GM21576 (cell line): Measurements from ENCODE around the gene TNPO1.

Experiments
- ATAC-seq: cut with Tn5 transposase; IDR thresholded peaks from one replicate; pipeline ENCODE4 v1.9.1; 2021; ENCODE audit warnings: mild to moderate bottlenecking, moderate library complexity; ENCODE audit not compliant: unreplicated experiment

Gene TNPO1

DNA sequence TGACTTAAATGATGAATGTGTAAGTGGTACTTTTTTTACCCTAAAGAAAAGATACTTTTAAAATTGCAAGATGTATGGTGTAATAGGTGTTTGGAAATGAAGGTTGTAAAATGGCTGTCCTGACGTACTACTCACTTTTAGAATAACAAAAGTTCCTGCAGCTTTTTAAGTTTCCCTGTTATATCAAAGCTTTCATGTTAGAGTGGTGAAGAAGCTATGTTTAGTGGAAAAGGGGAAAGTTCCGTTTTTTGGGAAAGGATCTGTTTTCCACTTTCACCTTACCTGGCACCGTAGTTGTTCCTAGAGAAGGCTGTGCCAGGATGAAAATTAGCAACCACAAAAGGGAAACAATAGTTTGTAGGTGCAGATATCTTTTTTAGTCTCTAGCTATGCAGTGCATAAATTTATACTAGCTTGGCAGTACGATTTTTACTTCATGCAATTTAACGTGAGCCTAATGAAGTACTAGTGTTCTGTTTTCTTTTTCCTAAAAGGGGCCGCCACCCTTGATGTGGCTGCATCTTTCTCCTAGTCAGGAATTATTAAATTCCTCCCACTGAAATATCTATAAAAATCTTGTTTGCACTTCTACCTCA is 1.3 kb downstream of the TNPO1 start:
- no peak for ATAC-seq

DNA sequence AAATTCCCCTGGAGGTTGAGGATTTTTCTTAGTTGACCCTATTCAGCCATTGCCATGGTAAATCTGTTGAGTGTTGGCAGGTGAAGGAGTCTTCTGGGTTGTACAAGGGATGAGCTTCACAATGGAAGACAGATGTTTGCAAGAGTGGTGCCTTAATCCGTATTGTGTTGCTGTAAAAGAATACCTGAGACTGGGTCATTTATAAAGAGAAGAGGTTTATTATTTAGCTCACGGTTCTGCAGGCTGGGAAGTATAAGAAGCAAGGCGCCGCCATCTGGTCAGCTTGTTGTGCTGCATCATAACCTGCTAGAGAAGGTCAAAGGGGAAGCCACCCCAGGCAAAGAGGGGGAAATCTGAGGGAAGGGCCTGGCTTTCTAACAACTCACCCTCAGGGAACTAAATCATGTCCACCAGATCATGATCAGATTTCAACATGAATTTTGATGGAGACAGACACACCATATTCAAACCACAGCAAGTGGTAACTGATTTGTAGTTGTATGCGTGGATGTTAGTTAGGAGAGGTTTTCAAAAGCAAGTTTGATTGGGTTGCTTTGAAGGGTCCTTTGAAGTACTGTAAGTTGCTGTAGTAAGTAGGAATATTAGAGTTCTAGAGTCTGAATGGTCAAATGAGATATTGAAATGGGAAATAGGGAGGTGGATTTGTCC is 2.5 kb downstream of the TNPO1 start:
- ATAC-seq: peak; percentile 28

DNA sequence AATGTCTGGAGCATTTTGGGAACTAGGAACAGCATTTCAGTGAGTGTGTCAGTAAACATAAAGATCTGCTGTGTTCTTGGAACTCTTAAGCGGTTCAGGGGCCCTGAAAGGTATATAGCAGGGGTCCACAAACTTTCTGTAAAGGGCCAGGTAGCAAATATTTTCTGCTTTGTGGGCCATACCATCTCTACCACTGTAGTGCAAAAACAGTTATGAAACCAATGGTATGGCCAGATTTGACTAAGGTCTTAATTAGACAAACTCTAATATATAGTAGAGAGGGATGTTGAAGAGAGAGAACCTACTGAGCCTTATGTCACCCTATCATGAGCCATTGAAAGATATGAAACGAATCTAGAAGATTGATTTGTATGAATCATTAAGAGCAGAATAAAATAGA is 5.3 kb downstream of the TNPO1 start:
- ATAC-seq: no peak

DNA sequence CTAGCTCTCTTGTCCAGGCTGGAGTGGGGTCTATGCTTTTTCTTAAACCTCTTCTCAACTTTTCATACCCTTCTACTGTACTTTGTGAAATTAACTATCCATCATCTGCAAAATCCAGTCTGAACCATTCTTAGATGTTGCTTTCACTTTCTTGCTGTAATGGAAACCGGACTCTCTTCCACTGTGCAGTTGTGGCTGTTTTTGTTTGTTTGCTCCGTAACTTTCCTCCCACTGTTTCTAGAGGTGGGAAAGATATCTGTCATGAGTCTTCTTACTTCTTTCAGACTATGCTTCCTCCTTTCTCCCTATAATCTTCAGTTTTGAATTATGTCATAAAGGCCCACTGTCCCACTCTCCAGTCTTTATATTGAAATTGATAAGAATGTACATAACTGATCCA is 6.5 kb downstream of the TNPO1 start:
- ATAC-seq: no peak

DNA sequence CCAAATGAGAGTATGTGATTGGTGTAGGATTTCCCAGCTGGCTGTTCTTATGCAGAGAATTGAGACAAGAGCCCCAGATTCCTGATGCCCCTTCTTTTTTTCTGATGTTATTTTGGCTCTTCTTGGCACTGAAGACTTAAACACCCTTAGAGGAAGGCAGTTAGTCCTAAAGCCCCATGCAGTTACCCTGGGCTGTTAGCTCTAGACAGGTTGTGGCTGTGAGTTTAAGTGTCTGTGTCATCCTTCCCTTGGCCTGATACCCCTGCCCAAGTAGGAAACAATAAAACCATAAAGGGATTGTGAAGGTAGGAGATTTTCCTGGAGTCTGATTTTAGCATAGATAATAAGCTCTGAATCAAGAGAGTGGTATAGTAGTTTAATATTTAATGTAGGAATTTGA is 13.2 kb downstream of the TNPO1 start:
- ATAC-seq: no peak

DNA sequence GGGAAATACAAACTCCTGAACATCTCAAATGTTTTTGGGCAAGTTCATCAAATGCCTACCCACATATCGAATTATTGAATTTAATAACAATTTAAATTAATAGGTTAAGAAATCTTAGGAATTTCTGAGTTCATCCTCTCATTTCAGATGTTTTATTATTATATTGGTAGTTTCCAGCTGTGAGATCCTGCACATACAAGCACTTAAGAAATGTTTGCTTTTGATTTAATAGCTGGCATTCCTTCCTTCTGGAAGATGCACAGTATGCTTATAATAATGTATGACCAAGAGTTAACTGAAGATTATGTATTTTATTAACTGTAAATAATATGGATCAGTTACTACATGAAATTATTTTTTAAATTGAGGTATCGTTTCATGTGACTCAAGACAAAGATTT is 13.9 kb downstream of the TNPO1 start:
- ATAC-seq: no peak

DNA sequence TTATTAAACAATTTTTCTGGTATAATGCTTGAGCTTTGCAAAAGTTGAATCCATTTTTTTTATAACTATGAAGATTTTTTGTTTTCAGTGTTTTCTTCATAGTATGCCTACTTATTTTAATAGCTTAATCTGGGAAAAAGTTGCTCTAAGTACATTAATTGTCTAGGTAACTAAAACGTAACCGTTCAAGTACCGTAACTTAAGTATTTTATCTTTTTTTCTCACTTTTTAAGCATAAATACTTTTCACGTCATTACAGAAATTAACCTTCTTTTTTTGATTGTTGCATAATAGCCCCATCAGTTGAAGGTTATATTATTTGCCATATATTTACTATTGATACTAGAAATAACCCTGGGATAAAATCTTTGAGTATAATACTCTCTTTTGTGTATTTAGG is 15.2 kb downstream of the TNPO1 start:
- ATAC-seq: no peak

DNA sequence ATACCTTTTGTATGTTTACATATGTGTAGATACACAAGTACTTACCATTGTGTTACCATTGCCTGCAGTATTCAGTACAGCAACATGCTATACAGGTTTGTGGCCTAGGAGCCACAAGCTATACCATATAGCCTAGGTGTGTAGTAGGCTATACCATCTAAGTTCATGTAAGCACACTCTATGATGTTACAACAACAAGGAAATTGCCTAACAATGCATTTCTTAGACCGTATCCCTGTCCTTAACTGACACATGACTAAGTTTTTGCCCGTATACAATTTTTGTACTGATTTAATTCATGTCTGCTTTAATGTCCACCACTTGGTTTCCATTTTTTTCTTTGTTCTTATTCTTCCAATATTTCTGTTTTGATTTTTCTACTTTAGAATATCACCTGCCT is 18.5 kb downstream of the TNPO1 start:
- ATAC-seq: no peak

DNA sequence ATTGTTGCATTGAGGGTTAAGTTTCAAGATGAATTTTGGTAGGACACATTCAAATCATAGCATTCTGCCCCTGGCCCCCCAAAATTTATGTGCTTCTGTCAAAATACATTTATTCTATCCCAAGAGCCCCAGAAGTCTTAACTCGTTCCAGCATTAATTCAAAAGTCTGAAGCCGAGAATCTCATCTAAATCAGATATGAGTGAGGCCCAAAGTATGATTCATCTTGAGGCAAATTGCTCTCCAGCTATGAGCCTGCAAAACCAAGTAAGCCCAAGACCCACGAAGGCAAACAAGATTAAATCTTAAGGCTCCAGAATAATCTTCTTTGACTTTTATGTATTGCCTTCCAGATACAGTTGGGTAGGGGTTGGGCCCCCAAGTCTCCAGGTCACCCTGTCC is 19.2 kb downstream of the TNPO1 start:
- no peak for ATAC-seq

DNA sequence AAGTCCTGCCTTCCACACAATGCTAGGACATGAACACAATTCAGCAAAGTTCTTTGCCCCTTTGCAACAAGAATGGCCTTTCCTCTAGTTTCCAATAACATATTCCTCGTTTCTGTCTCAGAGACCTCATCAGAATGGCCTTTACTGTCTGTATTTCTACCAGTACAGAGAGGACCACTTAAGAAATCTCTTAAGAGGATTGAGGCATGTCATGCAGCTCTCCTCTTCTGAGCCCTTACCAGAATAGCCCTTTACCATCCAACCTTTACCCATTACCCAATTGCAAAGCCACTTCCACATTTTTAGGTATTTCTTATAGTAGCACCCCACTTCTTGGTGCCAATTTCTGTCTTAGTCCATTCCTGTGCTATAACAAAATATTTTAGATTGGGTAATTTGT is 20.3 kb downstream of the TNPO1 start:
- ATAC-seq: no peak

DNA sequence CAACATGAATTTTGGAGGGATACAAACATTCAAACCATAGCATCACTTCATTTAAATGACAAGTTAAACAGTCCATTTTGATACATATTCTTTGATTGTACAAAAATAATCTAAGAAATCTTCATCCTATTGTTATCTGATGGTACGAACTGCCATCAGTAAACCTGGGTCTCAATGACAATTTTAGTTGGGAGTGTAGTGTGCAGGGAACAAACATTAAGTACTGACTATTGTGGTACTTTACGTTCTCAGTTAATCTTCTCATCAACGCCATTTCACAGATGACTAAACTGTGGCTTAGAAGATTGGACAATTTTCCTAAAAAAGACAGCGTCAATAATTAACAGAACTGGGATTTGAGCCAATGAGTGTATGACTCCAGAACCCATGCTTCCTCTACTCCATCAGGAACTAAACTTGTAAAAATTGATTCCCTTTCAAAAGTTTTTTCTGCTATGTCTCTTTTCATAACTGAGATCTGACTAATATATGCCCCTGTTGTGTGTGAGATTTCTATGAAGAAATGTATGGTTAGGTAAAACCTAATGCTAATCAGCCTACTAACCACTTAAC is 21.1 kb downstream of the TNPO1 start:
- no peak for ATAC-seq

DNA sequence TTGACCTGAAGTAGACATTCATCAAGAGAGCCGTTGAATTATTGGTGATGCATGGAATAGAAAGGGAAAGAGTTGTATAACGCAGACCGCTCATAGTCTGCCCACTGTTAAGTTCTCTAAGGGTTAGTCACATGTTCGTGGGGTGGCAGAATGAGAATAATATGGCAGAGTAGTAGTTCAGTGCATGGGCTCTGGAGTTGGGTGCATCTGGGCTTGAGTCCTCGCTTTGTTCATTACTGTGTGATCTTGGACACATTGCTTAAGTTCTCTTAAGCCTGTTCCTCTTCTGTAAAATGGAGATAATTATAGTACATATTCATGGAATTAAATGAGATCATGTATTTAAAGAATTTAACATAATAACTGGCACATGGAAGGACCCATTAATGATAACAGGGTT is 23.6 kb downstream of the TNPO1 start:
- ATAC-seq: no peak

DNA sequence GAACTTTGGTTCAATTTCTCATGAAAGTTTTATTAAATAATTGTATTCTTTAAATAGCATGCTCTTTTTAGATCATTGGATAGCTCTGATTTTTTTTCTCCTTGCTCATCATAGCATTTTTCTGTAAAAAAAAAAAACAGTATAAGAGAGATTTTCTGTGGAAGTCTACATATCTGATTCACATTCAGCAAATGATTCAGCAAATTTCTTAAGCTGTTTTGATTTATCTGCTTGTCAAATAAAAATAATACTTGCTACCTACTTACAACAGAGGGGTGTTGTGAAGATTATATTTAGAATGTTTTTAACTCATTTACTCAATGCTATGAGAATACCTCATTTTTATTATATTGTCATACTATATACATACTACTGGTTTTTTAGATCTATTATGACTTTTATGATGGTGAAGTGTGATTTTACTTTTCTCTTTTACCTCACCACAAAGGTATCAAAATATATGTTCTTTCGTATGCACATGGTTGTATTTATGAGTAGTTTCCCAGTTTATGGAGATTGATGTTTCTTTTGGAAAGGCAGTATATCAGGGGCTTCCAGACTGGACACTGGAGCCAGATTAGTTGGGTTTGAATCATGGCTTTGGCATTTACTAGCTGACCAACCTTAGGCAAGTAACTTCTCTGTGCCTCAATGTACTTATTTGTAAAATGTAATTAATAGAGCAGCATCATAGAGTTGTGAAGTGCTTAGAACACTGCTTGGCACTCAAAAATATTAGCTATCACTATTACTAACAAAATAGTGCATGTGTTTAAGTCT is 25.5 kb downstream of the TNPO1 start:
- ATAC-seq: no peak

DNA sequence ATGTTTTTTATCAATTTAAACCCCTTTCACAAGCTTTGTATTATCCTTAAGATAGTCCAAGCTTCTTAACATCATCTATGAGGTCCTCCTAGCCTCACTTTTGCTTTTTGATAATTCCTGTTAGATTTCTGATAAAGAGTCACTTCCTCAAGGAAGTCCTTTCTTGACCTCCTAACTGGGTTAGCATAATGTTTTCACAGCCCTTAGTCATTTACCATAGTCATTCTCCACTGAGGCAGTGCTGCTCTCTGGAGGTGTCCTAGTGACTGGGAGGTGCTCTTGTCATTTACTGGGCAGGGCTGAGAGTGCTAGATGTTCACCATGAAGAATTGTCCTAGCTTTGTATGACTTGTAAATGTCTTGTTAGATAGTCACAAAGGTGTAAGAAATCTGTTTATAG is 26.4 kb downstream of the TNPO1 start:
- ATAC-seq: no peak

DNA sequence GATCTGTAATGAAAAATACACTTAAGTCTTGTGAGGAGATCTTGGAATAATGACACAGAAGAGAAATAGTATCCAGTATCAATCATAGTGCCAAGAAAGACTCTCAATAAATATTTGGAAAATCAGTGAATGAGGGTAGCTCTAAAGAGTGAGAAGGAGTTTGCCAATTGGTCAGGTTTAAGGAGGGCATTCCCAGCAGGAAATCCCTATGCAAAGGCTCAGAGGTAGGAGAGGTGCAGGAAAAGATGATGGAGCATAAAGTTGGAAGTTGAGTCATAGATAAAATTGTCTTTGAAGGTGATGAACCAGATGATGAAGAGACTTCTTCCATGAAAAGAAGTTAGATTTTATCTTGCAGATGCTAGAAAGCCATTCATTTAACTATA is 27.8 kb downstream of the TNPO1 start:
- no peak for ATAC-seq

DNA sequence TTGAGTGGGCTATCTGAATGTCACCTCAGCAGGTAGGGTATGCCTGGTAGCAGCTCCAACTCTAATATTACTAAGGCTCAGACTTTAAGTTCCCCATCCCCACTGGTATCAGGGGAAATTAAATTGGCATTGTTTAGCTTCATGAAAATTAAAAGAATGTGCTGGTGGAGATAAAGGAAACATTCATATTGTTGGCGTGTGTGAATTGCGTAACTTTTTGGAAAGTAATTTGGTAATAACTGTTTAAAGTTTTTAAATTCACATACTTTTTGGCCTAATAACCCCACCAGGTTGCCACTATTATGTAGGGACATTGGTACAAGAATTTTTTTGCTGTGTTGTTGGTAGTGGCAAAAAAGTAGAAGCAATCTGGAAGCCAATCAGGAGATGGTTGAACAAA is 29.4 kb downstream of the TNPO1 start:
- no peak for ATAC-seq

DNA sequence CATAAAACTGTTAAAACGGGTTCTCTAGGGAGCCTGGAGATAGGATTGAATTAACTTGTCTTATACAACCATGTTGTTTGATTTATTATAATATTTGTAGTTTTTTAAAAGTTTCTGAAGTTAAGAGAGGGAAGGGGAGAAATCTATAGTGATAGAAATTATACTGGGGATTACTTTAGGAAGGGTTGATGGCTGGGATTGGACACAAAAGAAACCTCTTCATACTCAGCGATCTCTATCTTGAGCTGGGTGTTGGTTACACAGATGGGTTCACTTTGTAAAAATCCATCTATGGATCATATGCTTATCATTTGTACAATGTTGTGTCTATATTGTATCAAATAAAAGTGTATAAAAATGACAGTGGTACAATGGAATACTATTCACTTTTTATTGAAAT is 30.0 kb downstream of the TNPO1 start:
- ATAC-seq: no peak

DNA sequence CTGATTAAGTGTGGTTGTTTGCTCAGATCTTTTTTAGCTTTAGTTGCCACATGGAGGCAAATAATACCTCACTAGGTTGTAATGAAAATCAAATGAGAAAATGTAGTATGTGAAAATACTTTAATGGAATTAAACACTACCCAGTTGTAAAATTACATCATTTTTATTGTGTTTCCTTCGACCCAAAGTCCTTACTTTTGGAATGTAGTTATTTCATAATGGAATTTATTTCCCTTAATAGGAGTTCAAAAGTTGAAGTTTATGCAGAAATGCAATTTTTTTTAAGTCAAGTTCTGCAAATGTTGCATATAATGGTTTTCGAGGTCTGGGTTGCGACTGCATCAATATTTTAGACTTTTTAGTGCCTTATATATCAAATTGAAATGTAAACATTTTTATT is 31.0 kb downstream of the TNPO1 start:
- no peak for ATAC-seq

DNA sequence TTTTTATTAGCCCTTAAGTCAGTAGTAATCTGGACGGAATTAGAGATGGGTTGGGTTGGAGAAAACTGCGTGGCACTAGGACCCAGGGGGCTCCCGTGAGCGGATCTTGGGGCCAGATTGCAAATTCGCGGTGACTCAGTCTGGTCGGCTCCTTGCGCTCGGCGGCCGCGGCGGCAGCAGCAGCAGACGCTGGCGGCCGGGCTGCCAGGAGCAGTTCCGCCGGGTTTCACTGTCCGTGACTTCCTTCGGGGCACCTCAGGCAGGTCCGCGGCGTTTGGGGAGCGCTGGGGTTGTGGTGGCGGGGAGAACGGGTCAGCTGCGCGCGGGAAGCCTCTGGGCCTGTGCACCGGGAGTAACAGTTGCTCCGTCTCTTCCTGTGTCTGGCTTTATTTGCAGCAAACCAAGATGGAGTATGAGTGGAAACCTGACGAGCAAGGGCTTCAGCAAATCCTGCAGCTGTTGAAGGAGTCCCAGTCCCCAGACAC is 31.6 kb downstream of the TNPO1 start:
- peak; percentile 80 for ATAC-seq

DNA sequence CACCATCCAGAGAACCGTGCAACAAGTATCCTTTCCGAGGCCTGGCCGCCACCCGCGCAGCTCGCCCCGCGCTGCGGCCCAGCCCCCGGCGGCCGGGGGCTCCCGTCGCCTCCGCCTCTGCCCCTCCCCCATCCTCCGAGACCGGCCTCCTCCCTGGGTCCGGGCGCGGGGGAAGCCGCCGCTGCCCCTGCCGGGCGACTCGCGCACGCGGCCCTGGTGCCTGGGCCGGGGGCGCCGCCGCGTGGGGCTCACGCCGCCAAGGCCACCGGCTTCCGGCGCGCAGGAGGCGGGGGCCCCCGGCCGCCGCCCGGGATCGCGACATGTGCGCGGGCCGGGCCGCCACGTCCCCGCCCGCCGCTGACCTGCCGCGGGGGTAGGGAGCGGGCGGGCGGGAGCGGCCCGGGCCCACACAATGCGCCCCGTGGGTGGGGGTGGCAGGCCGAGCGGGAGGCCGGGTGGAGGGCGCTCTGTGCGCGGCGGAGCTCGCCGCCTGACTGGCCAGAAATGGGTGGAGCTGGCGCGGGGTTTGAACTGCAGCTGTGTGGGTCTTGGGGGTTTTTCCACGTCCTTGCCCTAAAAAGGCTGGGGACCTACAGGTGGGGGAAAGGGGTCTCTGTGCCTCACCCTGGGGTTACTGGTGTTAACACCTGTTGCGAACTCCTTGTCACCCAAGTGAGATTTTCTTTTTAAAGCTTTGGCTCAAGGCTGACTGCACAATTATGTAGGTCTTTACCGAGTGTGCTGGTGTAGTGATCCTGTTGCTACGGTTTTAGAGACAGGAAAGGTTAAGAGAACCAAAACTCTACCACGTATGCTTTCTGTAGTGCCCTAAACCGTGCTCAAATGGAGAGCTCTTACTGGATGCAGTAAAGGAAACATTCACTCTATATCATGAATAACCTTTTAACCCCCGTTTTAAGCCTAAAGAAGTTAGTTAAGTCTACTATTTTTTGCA is 32.3 kb downstream of the TNPO1 start:
- peak; percentile 59 for ATAC-seq

DNA sequence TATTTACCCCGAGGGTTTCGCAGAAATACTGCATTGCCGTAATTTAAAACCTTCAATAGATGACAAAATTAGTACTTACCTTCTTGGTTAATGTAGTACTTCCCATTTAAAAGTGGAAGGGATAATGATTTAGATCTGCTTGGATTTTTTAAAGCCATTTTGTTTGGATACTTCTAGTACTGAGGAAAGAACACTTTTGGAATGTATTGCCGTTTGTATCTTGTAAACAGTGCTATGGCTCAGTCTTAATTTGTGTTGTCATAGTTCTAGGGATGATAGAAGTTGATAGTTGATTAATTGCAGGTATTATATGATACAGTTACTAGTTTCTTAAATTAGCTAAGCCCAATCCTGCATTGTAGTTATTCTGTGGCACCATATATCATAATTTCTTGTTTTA is 33.1 kb downstream of the TNPO1 start:
- ATAC-seq: no peak
